H1 (cell line): Measurements from ENCODE around the gene PPM1N. TPM values are rescaled to one million over a fixed set of nuclear protein-coding genes. Genes with fewer than 3 reads are reported as not detected.

Experiments used
- CTCF ChIA-PET: fragments of 300-600 bp; sonication (Branson Sonifier 250); formaldehyde crosslinking; loops from one replicate; lab custom pipeline; 2021; ENCODE audit not compliant: partially characterized antibody; lab: Charles Lee
- POLR2A ChIA-PET: fragments of 300-600 bp; sonication (Branson Sonifier 250); formaldehyde crosslinking; loops from one replicate; lab custom pipeline; 2021; ENCODE audit warnings: inconsistent platforms; ENCODE audit not compliant: partially characterized antibody; lab: Charles Lee
- DNase-seq, 2 experiments: peaks; one replicate each; pipeline versions ENCODE4 v3.0.0 to v3.0.0-alpha.2; 2010 to 2022; ENCODE audit warnings: low spot score in 2 of 2, low read depth in 1 of 2, mixed read lengths in 1 of 2
- FAIRE-seq: peaks from 2 replicates; lab custom pipeline; 2011; peaks lifted over from hg19 to GRCh38; lab: Jason Lieb, UNC
- H2AFZ ChIP-seq: 2 replicates; pipeline ENCODE4 v1.8.1; 2012; ENCODE audit warnings: low read length, inconsistent platforms
- H2AK5ac ChIP-seq: 2 replicates; pipeline ENCODE4 v1.6.1; 2013; ENCODE audit warnings: low read depth, low read length
- H2BK120ac ChIP-seq: replicated peaks from 2 replicates; pipeline ENCODE3; 2013; ENCODE audit warnings: low read depth, low read length, inconsistent platforms
- H2BK12ac ChIP-seq: 2 replicates; pipeline ENCODE4 v1.6.1; 2013; ENCODE audit warnings: low read depth, low read length
- H2BK15ac ChIP-seq: 2 replicates; pipeline ENCODE4 v1.6.1; 2013; ENCODE audit warnings: low read length
- H2BK20ac ChIP-seq: 2 replicates; pipeline ENCODE4 v1.6.1; 2013; ENCODE audit warnings: low read length
- H2BK5ac ChIP-seq: 2 replicates; pipeline ENCODE4 v1.6.1; 2013; ENCODE audit warnings: low read depth, low read length
- H3K14ac ChIP-seq: 2 replicates; pipeline ENCODE4 v1.6.1; 2013; ENCODE audit warnings: inconsistent platforms; ENCODE audit not compliant: insufficient read length
- H3K18ac ChIP-seq: 2 replicates; pipeline ENCODE4 v1.6.1; 2013; ENCODE audit warnings: low read length; ENCODE audit errors: extremely low read depth
- H3K23ac ChIP-seq: 2 replicates; pipeline ENCODE4 v1.6.1; 2013; ENCODE audit warnings: inconsistent platforms; ENCODE audit not compliant: insufficient read length
- H3K23me2 ChIP-seq: 2 replicates; pipeline ENCODE4 v1.6.1; 2013; ENCODE audit warnings: low read depth, low read length
- H3K27ac ChIP-seq: 2 replicates; pipeline ENCODE4 v1.6.1; 2011; ENCODE audit warnings: low read depth, low read length, inconsistent platforms
- H3K27me3 ChIP-seq, 4 experiments: replicated peaks in 1 of 4; 1 replicate in 1 of 4; 2 replicates in 3 of 4; pipeline versions ENCODE4 v1.6.1 to v1.8.1; 2011 to 2013; ENCODE audit warnings: low read length in 3 of 4, mild to moderate bottlenecking in 3 of 4, inconsistent platforms in 2 of 4, mixed read lengths in 2 of 4, moderate library complexity in 1 of 4; ENCODE audit not compliant: control insufficient read depth in 3 of 4, insufficient read depth in 3 of 4; ENCODE audit errors: extremely low read depth in 1 of 4
- H3K36me3 ChIP-seq, 4 experiments: 2 replicates each; pipeline versions ENCODE4 v1.6.1 to v1.8.1; 2011 to 2013; ENCODE audit warnings: mild to moderate bottlenecking in 4 of 4, low read length in 3 of 4, moderate library complexity in 2 of 4, control low read depth in 1 of 4, inconsistent platforms in 1 of 4; ENCODE audit not compliant: insufficient read depth in 4 of 4, control insufficient read depth in 2 of 4
- H3K4ac ChIP-seq: replicated peaks from 2 replicates; pipeline ENCODE3; 2013; ENCODE audit warnings: low read length, low read depth, mixed read lengths, inconsistent platforms; ENCODE audit not compliant: insufficient read length
- H3K4me1 ChIP-seq, 4 experiments: replicated peaks in 1 of 4; 1 replicate in 1 of 4; 2 replicates in 3 of 4; pipeline versions ENCODE4 v1.6.1 to v1.8.1; 2011 to 2013; ENCODE audit warnings: low read length in 3 of 4, inconsistent platforms in 2 of 4, mixed read lengths in 1 of 4; ENCODE audit not compliant: insufficient read depth in 4 of 4, control insufficient read depth in 3 of 4
- H3K4me2 ChIP-seq, 2 experiments: 2 replicates each; pipeline versions ENCODE4 v1.6.1 to v1.8.1; 2011 to 2013; ENCODE audit warnings: low read depth in 2 of 2, low read length in 2 of 2, control low read depth in 1 of 2, inconsistent platforms in 1 of 2, mild to moderate bottlenecking in 1 of 2; ENCODE audit not compliant: insufficient read depth in 1 of 2
- H3K4me3 ChIP-seq, 4 experiments: fragments of 200-600, 300-600 bp in 1 of 4; sonication (generic), shearing (Covaris generic), sonication (Bioruptor Twin) in 1 of 4; 2 replicates each; pipeline versions ENCODE4 v1.5.1 to v1.8.1; 2011 to 2016; ENCODE audit warnings: low read length in 4 of 4, low read depth in 3 of 4, control low read depth in 2 of 4, inconsistent platforms in 2 of 4, mild to moderate bottlenecking in 2 of 4, mixed read lengths in 1 of 4, moderate library complexity in 1 of 4; ENCODE audit not compliant: insufficient read depth in 2 of 4; ENCODE audit errors: extremely low read depth in 1 of 4
- H3K56ac ChIP-seq: replicated peaks from 2 replicates; pipeline ENCODE3; 2013; ENCODE audit warnings: low read depth, mild to moderate bottlenecking, mixed read lengths, low read length, inconsistent platforms; ENCODE audit not compliant: insufficient read length
- H3K79me1 ChIP-seq: 2 replicates; pipeline ENCODE4 v1.6.1; 2013; ENCODE audit warnings: low read depth, low read length, control low read depth
- H3K79me2 ChIP-seq, 2 experiments: 2 replicates each; pipeline versions ENCODE4 v1.6.1 to v1.8.1; 2012 to 2013; ENCODE audit warnings: low read length in 2 of 2, mild to moderate bottlenecking in 2 of 2, inconsistent platforms in 1 of 2; ENCODE audit not compliant: insufficient read depth in 2 of 2, control insufficient read depth in 1 of 2
- H3K9ac ChIP-seq, 4 experiments: replicated peaks in 1 of 4; 1 replicate in 1 of 4; 2 replicates in 3 of 4; pipeline versions ENCODE4 v1.6.1 to v1.8.1; 2011 to 2013; ENCODE audit warnings: low read depth in 3 of 4, low read length in 3 of 4, control low read depth in 2 of 4, mild to moderate bottlenecking in 2 of 4, moderate library complexity in 2 of 4, inconsistent platforms in 1 of 4; ENCODE audit errors: extremely low read depth in 1 of 4
- H3K9me3 ChIP-seq, 2 experiments: 2 replicates each; pipeline versions ENCODE4 v1.6.1 to v1.8.1; 2012 to 2013; ENCODE audit warnings: mild to moderate bottlenecking in 2 of 2, moderate library complexity in 2 of 2, control low read depth in 1 of 2, inconsistent platforms in 1 of 2, low read depth in 1 of 2, low read length in 1 of 2, mixed read lengths in 1 of 2; ENCODE audit not compliant: insufficient read depth in 2 of 2
- H4K20me1 ChIP-seq, 2 experiments: replicated peaks in 1 of 2; 2 replicates each; pipeline versions ENCODE3 to v1.8.1; 2011 to 2013; ENCODE audit warnings: inconsistent platforms in 2 of 2, low read length in 2 of 2, mild to moderate bottlenecking in 1 of 2; ENCODE audit not compliant: insufficient read depth in 2 of 2, control insufficient read depth in 1 of 2
- H4K5ac ChIP-seq: 2 replicates; pipeline ENCODE4 v1.6.1; 2013; ENCODE audit warnings: low read length, low read depth, mixed read lengths, inconsistent platforms; ENCODE audit not compliant: insufficient read length
- H4K8ac ChIP-seq: 2 replicates; pipeline ENCODE4 v1.8.0; 2013; ENCODE audit warnings: mild to moderate bottlenecking, moderate library complexity, low read length, inconsistent platforms; ENCODE audit not compliant: insufficient read depth; ENCODE audit errors: extremely low read depth
- H4K91ac ChIP-seq: replicated peaks from 2 replicates; pipeline ENCODE3; 2013; ENCODE audit warnings: low read length, mixed read lengths, inconsistent platforms; ENCODE audit not compliant: insufficient read length
- SRF ChIP-seq: IDR thresholded peaks from 2 replicates; pipeline ENCODE4 v1.6.1; 2011; ENCODE audit warnings: mild to moderate bottlenecking, low read depth, low read length, moderate library complexity
- SUZ12 ChIP-seq: fragments of 200-600 bp; sonication (generic); IDR thresholded peaks from 2 replicates; pipeline ENCODE4 v1.6.1; 2012; ENCODE audit warnings: mild to moderate bottlenecking, inconsistent platforms, low read length, moderate library complexity, mixed read lengths
- WGBS, 2 experiments: shearing (Covaris generic) in 1 of 2; methylation state at CpG; one replicate each; pipeline versions ENCODE4 v1.1.6 to v1.1.7; 2013 to 2015; ENCODE audit warnings: low lambda C conversion rate in 2 of 2, mixed read lengths in 2 of 2, inconsistent platforms in 1 of 2, low coverage in 1 of 2, missing lambda C conversion rate in 1 of 2; ENCODE audit not compliant: insufficient replicate concordance in 2 of 2, insufficient coverage in 1 of 2, insufficient read length in 1 of 2; ENCODE audit errors: extremely low coverage in 1 of 2, missing lambda C conversion rate in 1 of 2; 5-methylcytosine and 5-hydroxymethylcytosine counted together
- polyA plus RNA-seq, 7 experiments: library from polyadenylated mRNA; depleted of rRNA in 3 of 7; stranded (reverse) in 5 of 7; unstranded in 2 of 7; fragments of >200 nt in 5 of 7; fragments of 200-250 nt in 2 of 7; gene quantifications; 1 replicate in 5 of 7; 2 replicates in 1 of 7; 4 replicates in 1 of 7; pipeline versions ENCODE4 v1.2.1 to v1.2.3, GENCODE V29; 2011 to 2013; ENCODE audit warnings: missing spikeins in 2 of 7, mixed read lengths in 2 of 7
- total RNA-seq: library from RNA; stranded (reverse); fragmentation: NEBNext Ultra II Directional; extraction: Animal tissue kit (Norgen Biotek cat#: 25700); gene quantifications from 2 replicates; pipeline ENCODE4 v1.2.1, GENCODE V29; 2021

The PPM1N gene
- total and polyA plus RNA-seq, 2 of the 8 experiments (the other 6 are each of a cell fraction or from before 2014, with no cell fraction given) = 12.2 to 14.4 TPM

GRCh38 chr19:45497791-45498190 is 452 bp upstream of the PPM1N start:
- Histone ChIP-seq H2BK12ac (no peak overlapping the region), H2BK20ac (no peak overlapping the region), H3K36me3 (peaks cover 0 to 2% (median 0%) of the 10 kb centered on the region in 4 experiments; a peak in 1 of 8 replicates), H3K79me1 (no peaks in the 10 kb centered on the region), H3K4me2 (peak overlapping the region; percentile 76 to 77), H2BK15ac (no peak overlapping the region), H3K27ac (no peak overlapping the region), H2BK120ac (no peak overlapping the region), H3K23ac (no peak overlapping the region), H4K5ac (no peak overlapping the region), H4K8ac (no peak overlapping the region), H3K9ac (no peak overlapping the region), H3K9me3 (no peaks in the 10 kb centered on the region), H3K4me1 (peaks cover 10 to 22% (median 20%) of the 10 kb centered on the region in 4 experiments; a peak in 6 of 7 replicates), H4K20me1 (peaks cover 0 to 10% of the 10 kb centered on the region in 2 experiments), H4K91ac (no peak overlapping the region), H3K4ac (no peak overlapping the region), H3K23me2 (peaks cover 22% of the 10 kb centered on the region; the same call in 1 of the 2 replicates), H2AK5ac (no peak overlapping the region), H2BK5ac (no peak overlapping the region), H3K14ac (no peak overlapping the region), H3K4me3 (peak overlapping the region; percentile 7 to 55 (median 32); a peak in 6 of 8 replicates), H3K56ac (no peak overlapping the region), H3K79me2 (no peaks in the 10 kb centered on the region), H2AFZ (no peak overlapping the region), H3K27me3 (peaks cover 0 to 10% (median 4%) of the 10 kb centered on the region in 4 experiments; a peak in 3 of 7 replicates), H3K18ac (no peak overlapping the region)
- TF ChIP-seq SUZ12 (no peak), SRF (0 out of 2 replicates have a peak, but pooled peaks have one; percentile 30)
- POLR2A ChIA-PET = interaction anchor here (0.7 to 2.6 kb wide), 7 partner anchors 8 to 46 kb away, joined by 3 to 20 read pairs (median 5); partner anchors contain the start of gene VASP
- 47% methylated on average over 16 of the region's 16 CpGs; no CpG with 5 or more reads in 1 of the 2 experiments for WGBS, 2 experiments
- CTCF ChIA-PET = interaction anchor here (0.9 to 2.6 kb wide), 9 partner anchors 12 to 183 kb away, joined by 3 to 13 read pairs (median 3); no protein-coding TSS in a partner anchor
- DNase-seq = peak in 1 of 2 experiments; percentile 63
- FAIRE-seq = no peak
